ENCODE measurements around the gene RNF180.

RNF180 gene, protein sequence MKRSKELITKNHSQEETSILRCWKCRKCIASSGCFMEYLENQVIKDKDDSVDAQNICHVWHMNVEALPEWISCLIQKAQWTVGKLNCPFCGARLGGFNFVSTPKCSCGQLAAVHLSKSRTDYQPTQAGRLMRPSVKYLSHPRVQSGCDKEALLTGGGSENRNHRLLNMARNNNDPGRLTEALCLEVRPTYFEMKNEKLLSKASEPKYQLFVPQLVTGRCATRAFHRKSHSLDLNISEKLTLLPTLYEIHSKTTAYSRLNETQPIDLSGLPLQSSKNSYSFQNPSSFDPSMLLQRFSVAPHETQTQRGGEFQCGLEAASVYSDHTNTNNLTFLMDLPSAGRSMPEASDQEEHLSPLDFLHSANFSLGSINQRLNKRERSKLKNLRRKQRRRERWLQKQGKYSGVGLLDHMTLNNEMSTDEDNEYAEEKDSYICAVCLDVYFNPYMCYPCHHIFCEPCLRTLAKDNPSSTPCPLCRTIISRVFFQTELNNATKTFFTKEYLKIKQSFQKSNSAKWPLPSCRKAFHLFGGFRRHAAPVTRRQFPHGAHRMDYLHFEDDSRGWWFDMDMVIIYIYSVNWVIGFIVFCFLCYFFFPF

GRCh38 chr5:64165500-64166200 lies at the start of gene RNF180:
Gene RNF180, plus strand, starts transcription at chr5:64165843. Its CDS starts 34,965 bp downstream, at chr5:64200808.
- no peak for DNase-seq (ENCODE audit: low read depth in 2 of 2)

DNA sequence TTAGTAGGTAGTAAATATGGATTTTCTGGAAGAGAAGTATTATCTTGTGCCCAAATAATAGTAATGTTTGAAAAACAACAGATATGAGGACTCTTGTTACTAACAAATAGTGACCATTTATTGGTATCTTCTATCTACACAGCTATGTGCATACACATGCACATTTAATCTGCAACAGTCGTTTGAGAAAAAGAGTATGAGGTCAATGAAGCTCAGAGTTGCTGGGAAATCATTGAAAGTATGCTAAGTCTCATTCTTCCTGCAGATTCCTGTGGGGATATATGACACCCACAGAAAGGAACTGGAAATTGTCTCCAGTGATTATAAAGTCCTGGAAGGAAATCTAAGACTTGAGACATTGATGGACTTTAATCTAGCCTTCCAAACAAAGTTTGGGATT lies 40.1 kb upstream of the RNF180 start:
- no peak for DNase-seq (ENCODE audit: low read depth in 2 of 2)

DNA sequence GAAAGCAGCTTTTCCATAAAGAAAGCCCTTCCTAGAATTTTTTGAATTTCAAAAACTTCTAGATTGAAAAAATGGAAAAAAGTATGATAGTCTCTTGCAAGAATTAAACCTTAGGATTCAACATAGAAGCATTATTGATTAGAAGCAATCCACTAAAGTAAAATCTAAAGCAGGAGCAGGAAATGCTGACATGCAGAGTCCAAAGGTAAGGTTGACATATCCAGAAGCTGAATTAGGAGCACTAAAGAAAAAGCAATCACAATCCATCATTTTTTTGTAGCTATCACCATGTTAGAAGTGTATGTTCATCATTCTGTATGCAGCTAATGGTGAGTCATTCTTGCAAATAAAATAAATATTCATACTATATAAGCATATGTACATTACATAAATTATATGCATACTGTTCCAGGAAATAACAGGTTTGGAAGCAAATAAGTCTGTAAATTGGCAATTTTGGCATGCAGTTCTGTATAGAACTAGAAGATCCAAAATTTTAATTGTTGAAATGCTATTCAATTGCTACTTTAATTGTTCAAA lies 39.4 kb upstream of the RNF180 start:
- DNase-seq (ENCODE audit: low read depth in 2 of 2), result no peak

DNA sequence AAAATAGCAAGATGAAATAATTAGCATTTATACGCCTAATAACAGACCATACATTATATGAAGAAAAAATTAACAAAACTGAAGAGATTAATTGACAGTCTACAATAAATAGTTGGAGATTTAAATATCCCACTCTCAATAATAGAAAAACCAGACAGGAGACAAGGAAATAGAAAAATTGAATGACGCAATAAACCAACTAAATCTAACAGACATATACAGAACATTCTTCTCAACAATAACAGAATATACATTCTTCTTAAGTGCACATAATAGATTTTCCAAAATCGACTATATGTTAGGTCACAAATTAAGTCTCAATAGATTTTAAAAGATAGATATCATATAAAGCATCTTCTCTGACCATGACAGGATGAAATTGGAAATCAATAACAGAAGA lies 25.6 kb upstream of the RNF180 start:
- DNase-seq (ENCODE audit: low read depth in 2 of 2), result no peak

- no peak for DNase-seq (ENCODE audit: low read depth in 2 of 2)
Observed at GRCh38 chr5:64144425-64145215, 21.0 kb upstream of the RNF180 start.

DNA sequence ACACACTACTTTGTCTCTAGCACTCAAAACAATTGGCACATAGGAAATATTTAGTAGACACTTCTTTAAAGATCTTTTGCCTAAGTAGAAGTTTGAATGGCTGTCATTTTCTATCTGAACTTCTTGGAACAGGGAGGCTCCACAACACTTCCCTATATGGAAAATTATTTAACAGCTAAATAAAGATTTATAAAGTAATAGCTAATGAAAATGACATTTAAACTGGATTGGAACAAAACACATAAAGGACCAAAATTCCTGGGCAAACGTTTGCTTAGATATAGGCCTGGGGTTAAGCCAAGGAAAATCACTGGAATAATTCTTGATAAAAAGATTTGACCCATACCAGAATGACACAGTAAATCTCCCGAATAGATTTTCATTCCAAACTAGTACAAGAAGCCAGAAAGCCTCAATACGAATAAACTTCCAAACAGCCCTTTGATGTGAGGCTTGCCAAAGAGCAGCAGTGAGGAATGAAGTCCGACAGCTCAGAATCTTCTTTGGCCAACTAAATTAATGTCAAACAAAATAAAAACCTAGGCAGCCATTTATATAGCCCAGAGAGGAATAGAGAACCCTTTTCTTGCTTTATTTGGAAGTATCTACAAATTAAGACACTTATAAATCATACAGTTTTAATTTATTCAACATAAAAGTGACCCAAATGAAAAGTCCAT lies 20.3 kb upstream of the RNF180 start:
- no peak for DNase-seq (ENCODE audit: low read depth in 2 of 2)

- DNase-seq (ENCODE audit: low read depth in 2 of 2), result no peak
Observed at GRCh38 chr5:64147379-64147778, 18.3 kb upstream of the RNF180 start.

GRCh38 chr5:64147849-64148441 lies 17.7 kb upstream of the RNF180 start:
- no peak for DNase-seq (ENCODE audit: low read depth in 2 of 2)

GRCh38 chr5:64149268-64149667 lies 16.4 kb upstream of the RNF180 start:
- DNase-seq (ENCODE audit: low read depth in 2 of 2), result no peak

GRCh38 chr5:64149857-64150521 lies 15.7 kb upstream of the RNF180 start:
- DNase-seq (ENCODE audit: low read depth in 2 of 2), result no peak

DNA sequence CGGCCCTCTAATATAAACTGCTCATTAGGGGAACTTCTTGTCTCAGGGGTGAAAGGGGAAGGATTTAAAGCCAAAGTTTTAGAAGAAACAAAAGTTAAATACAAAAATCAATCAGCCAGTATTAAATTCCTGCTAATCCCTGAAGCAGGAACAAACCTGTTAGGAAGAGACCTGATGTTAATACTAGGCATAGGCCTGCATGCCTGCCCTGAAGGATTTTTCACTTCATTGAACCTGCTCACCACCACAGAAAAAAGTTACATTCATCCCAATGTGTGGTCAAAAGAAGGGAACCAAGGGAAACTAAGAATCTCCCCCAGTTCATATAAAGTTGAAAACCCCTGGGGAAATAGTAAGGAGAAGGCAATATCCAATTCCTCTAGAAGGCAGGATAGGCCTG lies 9.4 kb upstream of the RNF180 start:
- DNase-seq (ENCODE audit: low read depth in 2 of 2), result no peak

- no peak for DNase-seq (ENCODE audit: low read depth in 2 of 2)
Observed at GRCh38 chr5:64158827-64159226, 6.8 kb upstream of the RNF180 start.

DNA sequence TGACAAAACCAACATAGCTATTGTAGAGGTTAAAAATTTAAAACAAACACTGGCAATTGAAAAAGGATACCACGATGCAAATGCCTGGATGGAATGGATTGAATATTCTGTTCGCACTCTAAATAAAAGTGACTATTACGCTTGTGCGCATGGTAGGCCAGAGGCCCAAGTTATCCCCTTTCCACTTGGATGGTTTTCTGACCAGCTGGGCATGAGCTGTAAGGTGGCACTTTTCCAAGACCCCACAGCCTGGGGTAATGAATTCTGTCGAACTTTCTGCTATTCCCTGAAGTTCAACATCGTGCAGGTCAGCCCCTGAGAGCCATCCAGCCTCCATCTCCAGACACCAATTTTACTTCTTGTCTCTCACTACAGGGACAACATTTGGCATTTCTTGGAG lies 5.4 kb upstream of the RNF180 start:
- no peak for DNase-seq (ENCODE audit: low read depth in 2 of 2)

DNA sequence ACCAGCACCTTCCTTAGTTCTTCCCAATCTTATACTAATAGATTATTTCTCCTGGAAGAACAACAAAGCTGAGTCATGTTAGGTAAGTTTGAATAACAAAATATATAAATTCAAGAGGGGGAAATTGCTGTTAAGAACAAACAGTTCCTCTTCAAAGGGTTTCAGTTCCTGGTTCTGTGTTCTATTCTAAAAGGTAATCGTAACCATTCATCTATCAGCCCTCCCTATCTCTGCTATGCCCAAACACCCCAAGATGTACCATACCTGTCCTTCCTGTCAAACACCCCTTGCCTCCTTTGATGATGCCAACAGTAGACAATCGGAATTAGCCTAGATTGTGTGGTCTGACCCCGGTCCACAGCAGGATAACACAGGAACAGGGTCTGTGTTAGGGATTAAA lies 4.2 kb upstream of the RNF180 start:
- no peak for DNase-seq (ENCODE audit: low read depth in 2 of 2)

- DNase-seq (ENCODE audit: low read depth in 2 of 2), result no peak
Observed at GRCh38 chr5:64163135-64163534, 2.5 kb upstream of the RNF180 start.

DNA sequence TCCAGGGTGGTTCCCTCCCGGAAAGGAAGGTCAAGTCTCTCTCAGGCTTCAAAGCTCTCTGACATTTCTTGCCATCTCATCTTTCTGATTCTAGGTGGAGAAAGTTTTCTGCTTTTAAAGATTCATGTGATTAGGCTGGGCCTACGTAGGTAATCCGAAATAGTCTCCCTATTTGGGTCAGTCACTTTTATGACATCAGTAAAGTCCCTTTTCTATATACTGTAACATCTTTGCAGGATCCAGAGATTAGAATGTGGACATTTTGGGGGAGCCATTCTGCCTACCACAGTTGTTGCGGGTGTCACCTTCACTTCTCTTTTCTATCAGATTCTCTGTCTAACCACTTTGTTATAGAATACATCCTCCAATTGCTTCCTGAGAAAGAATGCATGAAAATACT lies 1.9 kb upstream of the RNF180 start:
- no peak for DNase-seq (ENCODE audit: low read depth in 2 of 2)

GRCh38 chr5:64164166-64164565 lies 1.5 kb upstream of the RNF180 start:
- DNase-seq (ENCODE audit: low read depth in 2 of 2), result no peak

GRCh38 chr5:64165160-64165499 lies 513 bp upstream of the RNF180 start:
- no peak for DNase-seq (ENCODE audit: low read depth in 2 of 2)

- no peak for DNase-seq (ENCODE audit: low read depth in 2 of 2)
Observed at GRCh38 chr5:64166201-64166959, 737 bp downstream of the RNF180 start.

DNA sequence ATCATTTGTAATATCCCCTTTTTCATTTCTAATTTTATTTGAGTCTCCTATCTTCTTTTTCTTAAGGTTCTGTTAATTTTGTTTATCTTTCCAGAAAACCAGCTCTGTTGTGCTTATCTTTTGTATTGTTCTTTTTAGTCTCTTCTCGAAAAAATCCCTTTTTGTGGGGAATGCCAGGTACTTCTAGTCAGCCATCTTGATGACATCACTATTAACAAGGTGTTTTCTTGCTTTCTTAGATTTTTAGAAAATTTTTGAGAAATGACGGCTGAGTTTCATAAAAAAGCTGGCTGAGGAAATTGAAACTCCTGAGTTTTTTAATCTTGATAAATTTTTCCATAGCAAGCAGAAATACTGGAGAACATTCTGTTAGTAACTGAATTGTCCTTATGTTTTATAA lies 10.7 kb downstream of the RNF180 start:
- no peak for DNase-seq (ENCODE audit: low read depth in 2 of 2)

Measured in stimulated activated CD8-positive, alpha-beta memory T cell treated with anti-CD3 and anti-CD28 coated beads, Interleukin-15, amount 100 ng/mL, for 4 hours (primary cell).